ENCODE measurements around the gene DDX17.

DDX17 gene

GRCh38 chr22:38467904-38468442 is 38.1 kb downstream of the DDX17 start, which contains the start of gene KDELR3:
KDELR3 (plus strand) TSS chr22:38468096; CDS start chr22:38468234, 138 bp downstream.
- in situ Hi-C loops (cut with HindIII; ENCODE audit: low sequenced_read_pairs), result no loop called here

GRCh38 chr22:38467438-38467903 is 38.6 kb downstream of the DDX17 start:
- in situ Hi-C loops (cut with HindIII; ENCODE audit: low sequenced_read_pairs), result no loop called here

GRCh38 chr22:38465673-38466490 is 40.2 kb downstream of the DDX17 start:
- in situ Hi-C loops (cut with HindIII; ENCODE audit: low sequenced_read_pairs), result no loop called here

- in situ Hi-C loops (cut with HindIII; ENCODE audit: low sequenced_read_pairs), result no loop called here
These were observed 41.0 kb downstream of the DDX17 start for GRCh38 chr22:38464992-38465672.

- in situ Hi-C loops (cut with HindIII; ENCODE audit: low sequenced_read_pairs), result no loop called here
These were observed 42.9 kb downstream of the DDX17 start for GRCh38 chr22:38462960-38463784.

- in situ Hi-C loops (cut with HindIII; ENCODE audit: low sequenced_read_pairs), result no loop called here
These were observed 44.6 kb downstream of the DDX17 start for GRCh38 chr22:38461414-38462081.

- in situ Hi-C loops (cut with HindIII; ENCODE audit: low sequenced_read_pairs), result no loop called here
These were observed 45.1 kb downstream of the DDX17 start for GRCh38 chr22:38461057-38461413.

- in situ Hi-C loops (cut with HindIII; ENCODE audit: low sequenced_read_pairs), result no loop called here
These were observed 45.7 kb downstream of the DDX17 start for GRCh38 chr22:38460426-38460840.

GRCh38 chr22:38456841-38457699 is 49.0 kb downstream of the DDX17 start:
- in situ Hi-C loops (cut with HindIII; ENCODE audit: low sequenced_read_pairs), result no loop called here

GRCh38 chr22:38456272-38456835 is 49.8 kb downstream of the DDX17 start:
- in situ Hi-C loops (cut with HindIII; ENCODE audit: low sequenced_read_pairs), result no loop called here

GRCh38 chr22:38455530-38456271 is 50.4 kb downstream of the DDX17 start:
- in situ Hi-C loops (cut with HindIII; ENCODE audit: low sequenced_read_pairs), result no loop called here

GRCh38 chr22:38455076-38455529 is 51.0 kb downstream of the DDX17 start, which contains the start of gene KCNJ4:
KCNJ4 (minus strand) TSS chr22:38455199; CDS start chr22:38428132, 27,067 bp downstream.
- in situ Hi-C loops (cut with HindIII; ENCODE audit: low sequenced_read_pairs), result no loop called here

GRCh38 chr22:38454353-38455075 is 51.6 kb downstream of the DDX17 start:
- in situ Hi-C loops (cut with HindIII; ENCODE audit: low sequenced_read_pairs), result no loop called here

GRCh38 chr22:38453996-38454352 is 52.1 kb downstream of the DDX17 start:
- in situ Hi-C loops (cut with HindIII; ENCODE audit: low sequenced_read_pairs), result no loop called here

GRCh38 chr22:38453066-38453672 is 52.9 kb downstream of the DDX17 start:
- in situ Hi-C loops (cut with HindIII; ENCODE audit: low sequenced_read_pairs), result no loop called here

GRCh38 chr22:38452373-38453065 is 53.6 kb downstream of the DDX17 start:
- in situ Hi-C loops (cut with HindIII; ENCODE audit: low sequenced_read_pairs), result no loop called here

- in situ Hi-C loops (cut with HindIII; ENCODE audit: low sequenced_read_pairs), result no loop called here
These were observed 54.2 kb downstream of the DDX17 start for GRCh38 chr22:38451864-38452263.

Measured in DLD1 (cell line).